Fibroblast of pulmonary artery (primary cell): ENCODE data around the gene ZFP57.

ENCODE experiments used
- DNase-seq: peaks from one replicate; pipeline ENCODE4 v3.0.0-alpha.2; 2010; ENCODE audit warnings: low read depth
- H3K4me3 ChIP-seq: replicated peaks from 2 replicates; pipeline ENCODE4 v1.5.1; 2011; ENCODE audit warnings: low read depth, mild to moderate bottlenecking, control low read depth, low read length, moderate library complexity
- CTCF ChIP-seq: IDR thresholded peaks from 2 replicates; pipeline ENCODE4 v1.5.1; 2011; ENCODE audit warnings: mild to moderate bottlenecking, control low read depth, low read length, inconsistent platforms; ENCODE audit errors: missing control alignments

The ZFP57 gene

GRCh38 chr6:29696147-29697125, 15.5 kb upstream of the ZFP57 start:
- peak; percentile 70 for TF ChIP-seq CTCF
- DNase-seq, result peak; percentile 35
- H3K4me3 ChIP-seq, result no peak overlapping the region

DNA sequence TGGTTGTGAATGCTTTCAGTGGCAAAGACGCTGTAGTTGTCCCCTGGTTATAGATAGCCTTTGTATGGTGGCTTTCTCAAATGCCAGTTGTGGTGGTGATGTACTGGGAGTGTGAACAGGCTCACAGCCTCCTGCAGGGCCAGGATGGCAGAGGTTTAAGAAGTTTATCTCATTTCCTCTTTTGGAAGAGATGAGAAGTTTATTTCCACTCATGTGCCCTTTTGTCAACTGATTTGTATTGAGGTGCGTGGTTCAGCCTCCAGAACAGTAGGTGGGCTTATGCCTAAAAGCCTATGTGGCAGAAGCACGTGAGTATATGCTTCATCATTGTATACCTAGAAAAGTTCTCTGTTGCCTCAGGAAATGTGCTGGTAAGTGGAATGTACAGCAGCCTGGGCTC, 13.7 kb upstream of the ZFP57 start:
- no peak overlapping the region for H3K4me3 ChIP-seq
- no peak for TF ChIP-seq CTCF
- no peak for DNase-seq

DNA sequence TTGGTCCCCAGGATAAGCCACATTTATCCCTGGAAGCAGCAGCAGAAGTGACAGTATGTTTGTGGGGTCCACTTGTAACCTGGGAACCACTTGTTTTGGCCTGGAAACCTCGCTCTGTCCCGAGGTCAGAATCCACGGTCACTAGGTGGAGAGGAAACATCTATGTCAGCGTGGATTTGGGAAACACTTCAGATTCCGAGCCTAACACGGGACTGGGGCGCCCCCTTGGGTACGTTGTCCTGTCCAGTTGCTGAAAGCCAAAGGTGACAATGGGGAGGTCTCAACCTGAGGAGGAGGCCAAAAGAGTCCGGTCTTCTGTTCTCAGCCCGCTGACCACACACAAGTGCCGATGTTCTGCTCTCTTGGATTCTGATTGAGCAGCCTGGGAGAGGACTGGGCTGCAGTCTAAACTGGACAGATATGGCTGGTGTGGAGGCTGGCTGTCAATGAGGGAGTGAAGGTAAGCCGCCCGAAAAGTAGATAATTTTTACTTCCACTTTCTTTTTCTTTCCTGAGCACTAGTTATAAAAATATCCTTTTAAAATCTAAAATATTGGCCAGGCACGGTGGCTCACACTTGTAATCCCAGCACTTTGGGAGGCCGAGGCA, 4.9 kb upstream of the ZFP57 start:
- H3K4me3 ChIP-seq, result no peak overlapping the region
- peak; percentile 24 for DNase-seq
- peak; percentile 32 for TF ChIP-seq CTCF

DNA sequence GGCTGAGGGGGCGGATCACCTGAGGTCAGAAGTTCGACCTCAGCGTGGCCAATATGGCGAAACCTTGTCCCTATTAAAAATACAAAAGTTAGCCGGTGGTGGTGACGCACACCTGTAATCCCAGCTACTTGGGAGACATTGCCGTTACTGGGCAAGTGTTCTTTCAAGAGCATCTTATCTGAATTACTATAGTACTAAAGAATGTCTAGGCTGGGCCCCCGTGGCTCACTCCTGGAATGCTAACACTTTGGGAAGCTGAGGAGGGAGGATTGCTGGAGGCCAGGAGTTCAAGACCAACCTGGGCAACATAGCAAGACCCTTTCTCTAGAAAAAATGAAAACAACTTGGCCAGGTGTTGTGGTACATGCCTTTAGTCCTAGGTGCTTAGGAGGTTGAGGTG, 859 bp upstream of the ZFP57 start:
- TF ChIP-seq CTCF, result no peak
- peak; percentile 11 for DNase-seq
- no peak overlapping the region for H3K4me3 ChIP-seq

DNA sequence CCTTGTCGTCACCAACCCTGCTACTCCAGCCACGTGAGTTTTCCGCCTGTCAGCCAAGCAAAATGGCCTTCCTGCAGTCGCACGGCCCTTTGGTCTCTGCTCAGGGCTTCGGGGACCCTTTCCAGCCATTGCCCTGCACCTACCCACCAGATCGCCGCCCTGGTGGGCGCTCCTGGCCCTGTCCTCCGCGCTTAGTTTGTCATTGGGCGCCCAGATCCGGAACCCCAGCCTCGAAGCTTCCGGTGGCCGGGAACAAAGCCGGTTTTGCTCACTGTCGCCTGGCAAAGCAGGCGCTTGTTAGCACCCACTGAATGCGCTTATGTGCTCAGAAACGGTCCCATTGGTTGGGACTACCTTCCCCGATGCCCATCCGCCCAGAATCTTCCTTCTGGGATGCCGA, 536 bp downstream of the ZFP57 start:
- H3K4me3 ChIP-seq, result peak overlapping the region; percentile 31
- DNase-seq, result no peak
- no peak for TF ChIP-seq CTCF

GRCh38 chr6:29679962-29680361, 990 bp downstream of the ZFP57 start:
- H3K4me3 ChIP-seq, result peak overlapping the region; percentile 31
- no peak for DNase-seq
- TF ChIP-seq CTCF, result no peak
